ENCODE data around the gene LCA5.
"Not testable (repeated sequence)": the region's sequence is repeated elsewhere in the genome, so short reads cannot be mapped to it uniquely, and the experiment has no call there.

The LCA5 gene

DNA sequence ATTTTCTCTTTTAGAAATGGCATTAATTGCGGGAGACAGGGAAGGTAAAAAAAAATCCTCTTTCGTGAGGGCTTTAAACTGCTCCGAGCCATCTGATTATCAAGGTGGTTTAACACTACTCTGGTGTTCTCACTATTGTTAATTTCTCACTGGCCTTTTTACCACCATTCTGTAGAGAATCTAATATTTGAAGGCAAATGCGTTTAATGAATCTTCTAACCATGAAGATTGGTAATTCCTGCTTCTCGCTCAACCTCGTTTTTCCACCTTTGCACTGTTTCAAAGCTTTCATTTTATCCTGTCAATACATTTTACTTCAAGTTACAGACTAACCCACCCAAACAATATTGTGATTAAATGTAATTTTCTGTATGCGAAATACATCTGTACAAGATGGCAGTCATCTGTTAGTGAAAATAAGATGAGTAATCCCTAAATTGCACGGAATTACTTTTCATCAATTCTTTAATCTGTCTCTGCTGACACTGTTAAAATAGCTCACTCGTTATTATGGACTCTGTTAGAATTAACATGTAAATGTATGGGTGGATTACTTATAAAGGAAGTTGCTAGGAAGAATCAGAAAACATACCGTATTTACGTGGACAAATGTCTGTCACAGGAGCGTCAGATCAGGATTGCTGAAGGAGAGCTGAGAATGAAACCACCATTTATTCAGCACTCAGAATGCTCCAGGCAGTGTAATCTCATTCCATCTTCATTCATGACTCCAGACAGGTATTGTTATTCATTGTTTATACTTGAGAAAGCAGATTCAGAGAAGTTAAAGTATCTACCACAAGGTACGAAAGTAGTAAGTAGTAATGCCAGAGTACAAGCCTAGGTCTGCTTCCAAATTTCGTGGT, 1.1 kb upstream of the LCA5 start:
- no peak for DNase-seq (ENCODE audit: low read depth)

GRCh38 chr6:79536585-79536953, 661 bp downstream of the LCA5 start:
- no peak for DNase-seq (ENCODE audit: low read depth)

GRCh38 chr6:79529567-79529966, 7.7 kb downstream of the LCA5 start:
- not testable (repeated sequence) for DNase-seq (ENCODE audit: low read depth)

DNA sequence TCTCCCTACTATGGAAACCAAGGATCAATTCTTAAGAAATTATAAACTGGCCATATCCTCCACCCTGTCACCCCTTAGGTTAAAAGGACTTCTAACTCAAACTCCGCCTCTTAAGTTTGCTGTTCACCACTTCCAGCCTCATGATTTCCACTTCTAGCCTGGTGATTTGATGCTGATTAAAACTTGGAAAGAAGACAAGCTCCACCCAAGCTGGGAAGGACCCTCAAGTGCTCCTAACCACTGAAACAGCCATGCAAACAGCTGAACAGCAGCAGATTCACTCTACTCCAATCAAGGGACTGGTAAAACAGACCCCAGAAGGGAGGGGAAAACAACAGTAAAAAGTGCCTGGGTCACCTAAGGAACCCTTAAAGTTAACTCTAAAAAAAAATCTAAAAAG, 10.3 kb downstream of the LCA5 start:
- no peak for DNase-seq (ENCODE audit: low read depth)

DNA sequence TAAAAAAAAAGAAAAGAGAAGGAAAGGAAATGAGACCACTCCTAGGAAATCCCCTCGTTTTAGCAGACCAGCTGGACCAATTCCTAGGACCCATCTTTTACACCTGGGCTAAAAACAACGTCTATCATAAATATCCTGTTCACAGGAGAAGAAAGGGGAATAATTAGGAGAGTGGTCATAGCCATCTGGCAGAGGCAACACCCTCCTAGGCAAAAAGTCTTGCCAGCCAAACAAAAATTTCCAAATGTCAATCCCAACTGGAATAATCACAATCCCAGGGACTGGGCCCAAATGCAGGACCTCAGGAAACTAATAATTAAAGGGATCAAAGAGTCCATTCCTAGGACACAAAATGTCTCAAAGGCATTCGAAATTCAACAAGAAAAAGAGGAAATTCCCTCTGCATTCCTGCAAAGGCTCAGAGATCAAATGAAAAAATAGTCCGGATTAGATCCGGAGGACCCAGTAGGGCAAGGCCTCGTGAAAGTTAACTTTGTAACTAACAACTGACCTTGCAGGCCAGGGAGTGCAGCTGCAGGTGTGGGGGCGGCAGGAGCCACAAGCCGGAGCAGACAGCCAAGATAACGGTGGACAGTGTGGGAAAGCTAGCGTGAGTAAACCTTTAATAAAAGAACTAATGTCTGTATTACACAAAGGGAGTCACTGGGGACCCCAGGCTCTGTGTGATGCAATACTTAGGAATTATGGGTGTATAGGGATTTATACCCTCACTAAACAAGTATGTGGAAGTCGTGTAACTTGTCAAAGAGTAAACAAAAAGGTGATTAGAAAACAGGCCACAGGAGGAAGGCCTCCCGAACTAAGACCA, 11.7 kb downstream of the LCA5 start:
- DNase-seq (ENCODE audit: low read depth) = no peak

DNA sequence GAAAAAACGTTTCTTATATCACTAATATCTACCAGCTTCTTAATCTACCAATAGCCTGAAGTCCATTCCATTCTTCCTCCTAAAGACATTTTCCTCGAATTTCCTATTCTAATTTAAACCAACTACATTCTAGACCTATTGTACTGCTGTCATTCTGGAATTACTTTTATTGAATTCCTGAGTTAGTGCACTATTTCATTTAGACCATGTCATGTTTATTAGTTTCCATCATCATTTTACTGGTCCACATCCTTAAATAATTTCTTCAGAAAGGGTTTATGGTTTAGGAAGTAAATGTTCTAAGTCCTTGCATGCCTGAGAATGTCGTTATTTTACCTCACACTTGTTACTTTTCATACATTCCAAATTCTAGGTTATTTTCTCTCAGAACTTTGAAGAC, 13.2 kb downstream of the LCA5 start:
- DNase-seq (ENCODE audit: low read depth) = no peak

DNA sequence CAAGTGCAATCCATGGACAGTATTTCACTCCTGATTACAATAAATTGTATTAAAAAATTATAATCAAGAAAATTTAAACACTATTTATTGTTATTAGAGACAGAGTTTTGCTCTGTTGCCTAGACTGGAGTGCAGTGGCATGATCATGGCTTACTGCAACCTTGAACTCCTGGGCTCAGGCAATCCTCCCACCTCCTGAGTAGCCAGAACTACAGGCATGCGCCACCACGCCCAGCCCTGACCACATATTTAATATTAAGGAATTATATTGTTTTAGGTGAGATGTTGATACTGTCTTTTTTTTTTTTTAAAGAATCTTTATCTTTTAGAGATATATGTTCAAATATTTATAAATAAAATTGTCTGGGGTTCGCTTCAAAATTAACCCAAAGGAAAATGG, 14.6 kb downstream of the LCA5 start:
- DNase-seq (ENCODE audit: low read depth) = no peak

DNA sequence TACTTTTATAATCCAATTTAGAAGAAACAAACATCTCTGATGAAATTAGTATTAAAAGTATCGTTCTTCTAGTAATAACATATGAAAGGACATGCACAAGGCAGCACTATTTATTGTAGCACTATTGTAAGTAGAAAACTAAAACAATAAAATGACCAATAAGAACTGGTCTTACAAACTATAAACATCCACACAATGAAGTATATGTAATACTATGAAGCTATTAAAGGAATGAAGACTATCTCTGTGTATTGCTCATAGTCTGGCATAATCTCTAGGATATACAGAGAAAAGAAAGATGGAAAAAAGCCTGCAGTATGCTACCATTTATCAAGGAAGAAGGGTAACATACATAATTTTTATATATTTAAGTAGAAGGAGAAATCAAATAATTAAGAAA, 16.7 kb downstream of the LCA5 start:
- no peak for DNase-seq (ENCODE audit: low read depth)

GRCh38 chr6:79518842-79519241, 18.4 kb downstream of the LCA5 start:
- no peak for DNase-seq (ENCODE audit: low read depth)

GRCh38 chr6:79515436-79515835, 21.8 kb downstream of the LCA5 start:
- DNase-seq (ENCODE audit: low read depth) = no peak

GRCh38 chr6:79513111-79513510, 24.1 kb downstream of the LCA5 start:
- no peak for DNase-seq (ENCODE audit: low read depth)

- DNase-seq (ENCODE audit: low read depth) = no peak
These were observed 25.2 kb downstream of the LCA5 start for GRCh38 chr6:79512014-79512413.

DNA sequence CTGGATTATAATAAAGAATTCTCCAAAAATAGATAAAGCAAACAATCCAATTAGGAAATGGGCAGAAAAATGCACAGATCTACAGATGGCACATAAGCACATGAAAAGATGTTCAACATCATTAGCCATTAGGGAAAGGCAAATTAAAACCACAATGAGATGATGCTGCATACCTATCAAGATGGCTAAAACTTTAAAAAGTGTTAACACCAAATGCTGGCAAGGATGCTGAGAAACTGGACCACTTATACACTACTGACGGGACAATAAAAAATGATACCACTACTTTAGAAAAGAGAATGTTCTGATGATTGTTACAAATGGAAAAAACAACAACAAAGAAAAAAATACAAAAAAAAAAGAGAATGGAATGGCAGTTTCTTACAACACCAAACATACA, 26.5 kb downstream of the LCA5 start:
- DNase-seq (ENCODE audit: low read depth) = no peak

- DNase-seq (ENCODE audit: low read depth) = no peak
These were observed 31.0 kb downstream of the LCA5 start for GRCh38 chr6:79506251-79506650.

DNA sequence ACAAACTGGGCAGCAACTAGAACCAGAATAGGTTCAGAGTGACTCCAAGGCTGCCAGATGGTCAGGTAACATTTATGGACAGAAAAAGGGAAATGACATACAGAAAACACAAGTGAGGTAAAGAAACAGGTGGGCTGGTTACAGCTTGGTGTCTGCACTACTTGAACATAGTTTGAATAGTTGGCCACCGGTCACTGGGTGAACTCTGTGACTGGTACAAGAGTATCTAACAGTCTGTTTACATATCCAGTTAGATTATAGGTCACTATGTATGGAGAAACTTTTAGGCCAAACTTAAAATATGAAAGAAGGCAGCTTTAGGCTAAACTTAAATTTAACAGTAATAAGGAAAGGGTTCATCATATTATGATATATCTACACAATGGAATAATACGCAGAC, 32.9 kb downstream of the LCA5 start:
- no peak for DNase-seq (ENCODE audit: low read depth)

GRCh38 chr6:79498842-79499241, 38.4 kb downstream of the LCA5 start:
- no peak for DNase-seq (ENCODE audit: low read depth)

GRCh38 chr6:79495246-79495645, 42.0 kb downstream of the LCA5 start:
- no peak for DNase-seq (ENCODE audit: low read depth)

DNA sequence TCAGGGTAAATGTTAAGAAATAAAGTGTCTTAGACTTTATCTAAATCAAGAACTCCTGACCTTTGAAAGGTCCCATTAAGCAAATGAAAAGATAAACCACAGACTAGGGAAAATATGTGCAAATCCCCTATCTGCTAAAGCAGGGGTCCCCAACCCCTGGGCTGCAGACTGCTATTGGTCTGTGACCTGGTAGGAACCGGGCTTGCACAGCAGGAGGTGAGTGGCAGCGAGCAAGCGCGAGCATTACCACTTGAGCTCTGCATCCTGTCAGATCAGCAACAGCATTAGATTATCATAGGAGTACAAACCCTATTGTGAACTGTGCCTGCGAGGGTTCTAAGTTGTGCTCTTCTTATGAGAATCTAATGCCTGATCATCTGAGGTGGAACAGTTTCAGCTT, 42.4 kb downstream of the LCA5 start:
- DNase-seq (ENCODE audit: low read depth) = no peak

GRCh38 chr6:79470728-79471127, 66.5 kb downstream of the LCA5 start:
- DNase-seq (ENCODE audit: low read depth) = no peak

DNA sequence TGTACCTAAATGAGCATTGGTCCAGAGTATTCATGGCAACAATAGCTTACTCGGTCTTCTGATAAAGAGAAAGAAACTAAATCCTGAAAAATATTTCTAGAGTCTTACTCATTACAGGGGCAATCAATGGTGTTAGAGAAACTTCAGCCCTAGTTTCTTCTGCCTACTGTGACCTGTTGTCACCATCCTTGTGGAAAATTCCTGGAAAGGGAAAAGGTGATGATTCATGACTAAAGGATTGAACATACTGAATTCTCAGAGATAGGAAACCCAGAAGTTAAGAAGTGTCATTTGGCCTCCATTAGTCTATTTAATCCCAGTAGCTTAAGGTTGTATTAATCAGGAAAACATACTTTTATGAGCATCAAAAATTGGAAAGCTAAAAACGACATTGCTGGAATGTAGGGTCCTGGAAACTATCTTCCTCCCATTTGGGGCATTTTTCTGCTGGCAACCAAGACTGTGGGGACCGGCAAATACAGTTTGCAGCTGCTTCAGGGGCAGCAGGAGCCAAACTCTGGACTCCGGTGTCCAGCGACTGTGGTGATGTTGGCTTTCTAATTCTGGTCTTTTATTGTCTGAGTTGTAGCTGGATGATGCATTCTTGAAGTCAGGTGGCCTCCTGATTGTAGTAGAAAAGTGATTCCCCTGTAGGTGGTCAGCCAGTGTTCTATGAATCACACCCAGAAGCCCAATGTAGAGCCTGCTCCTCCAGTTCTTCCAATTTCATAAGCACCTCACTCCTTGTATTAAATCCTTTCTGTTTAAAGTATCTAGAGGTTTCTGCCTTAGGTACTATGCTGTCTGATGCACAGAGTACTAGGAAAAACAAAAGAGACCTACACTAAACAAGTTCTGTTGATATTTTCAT, 67.6 kb downstream of the LCA5 start:
- DNase-seq (ENCODE audit: low read depth) = no peak

GRCh38 chr6:79468587-79468986, 68.6 kb downstream of the LCA5 start:
- no peak for DNase-seq (ENCODE audit: low read depth)

GRCh38 chr6:79468116-79468515, 69.1 kb downstream of the LCA5 start:
- no peak for DNase-seq (ENCODE audit: low read depth)
